Activated CD4-positive, alpha-beta T cell treated with anti-CD3 and anti-CD28 coated beads, Interleukin-2, amount 50 U/mL, for 24 hours (primary cell): ENCODE results near the gene KCND3.

Experiments
- DNase-seq, 2 donors: peaks; one replicate each; pipeline ENCODE4 v3.0.0-alpha.2; 2020; ENCODE audit warnings: low read depth in 1 of 2, low spot score in 1 of 2

Gene KCND3

DNA sequence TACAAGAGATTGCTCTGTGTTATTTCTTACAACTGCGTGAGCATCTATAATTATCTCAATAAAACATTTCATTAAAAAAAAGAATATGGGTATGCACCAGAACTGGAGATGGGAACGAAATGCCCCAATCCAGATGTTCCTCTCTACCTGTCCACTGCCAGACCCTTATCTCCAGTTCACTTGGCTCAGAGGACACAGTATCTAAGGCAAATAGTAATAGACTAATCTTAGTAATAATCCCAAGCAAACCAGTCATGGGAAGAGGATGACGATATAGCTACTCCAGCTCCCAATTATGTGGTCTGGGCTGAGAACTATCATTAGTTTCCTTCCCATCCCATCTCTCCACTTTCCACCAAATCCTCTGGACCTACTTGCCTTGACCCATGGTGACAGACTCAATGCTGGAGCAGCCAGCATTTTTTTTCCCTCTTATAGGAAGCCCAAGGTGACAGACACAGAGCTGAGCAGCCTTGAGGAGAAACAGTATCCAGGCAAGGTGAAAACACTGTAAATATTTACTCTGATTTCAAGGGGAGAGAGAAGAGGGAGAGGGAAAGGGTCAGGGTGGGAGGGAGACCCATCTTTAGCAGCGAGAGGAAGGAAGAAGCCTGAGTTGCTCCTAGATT, 205.1 kb downstream of the KCND3 start:
- no peak for DNase-seq

- DNase-seq: no peak
These were observed 209.9 kb downstream of the KCND3 start for GRCh38 chr1:111779546-111779945.

GRCh38 chr1:111778541-111779051, 210.9 kb downstream of the KCND3 start:
- DNase-seq: no peak

GRCh38 chr1:111778066-111778465, 211.4 kb downstream of the KCND3 start:
- DNase-seq: no peak

DNA sequence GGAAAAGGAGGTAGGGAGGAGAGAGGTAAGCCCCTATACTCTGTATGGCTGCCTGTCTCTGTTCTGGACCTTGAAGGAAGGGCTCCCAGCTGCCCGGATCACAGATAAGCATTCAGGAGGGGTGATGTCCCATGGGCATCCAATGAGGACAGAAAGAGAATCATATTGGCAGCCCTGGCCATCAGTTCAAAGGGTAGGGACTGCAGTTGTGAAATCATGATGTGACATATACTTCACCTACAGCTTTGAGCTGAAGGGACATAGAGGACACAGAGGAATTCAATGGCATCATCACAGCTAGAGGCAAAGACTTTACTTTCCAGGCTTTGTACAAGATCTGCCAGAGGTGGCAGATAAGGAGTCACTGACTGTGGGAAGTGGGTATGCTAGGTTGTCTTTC, 212.2 kb downstream of the KCND3 start:
- DNase-seq: no peak

GRCh38 chr1:111776861-111777260, 212.6 kb downstream of the KCND3 start:
- no peak for DNase-seq

DNA sequence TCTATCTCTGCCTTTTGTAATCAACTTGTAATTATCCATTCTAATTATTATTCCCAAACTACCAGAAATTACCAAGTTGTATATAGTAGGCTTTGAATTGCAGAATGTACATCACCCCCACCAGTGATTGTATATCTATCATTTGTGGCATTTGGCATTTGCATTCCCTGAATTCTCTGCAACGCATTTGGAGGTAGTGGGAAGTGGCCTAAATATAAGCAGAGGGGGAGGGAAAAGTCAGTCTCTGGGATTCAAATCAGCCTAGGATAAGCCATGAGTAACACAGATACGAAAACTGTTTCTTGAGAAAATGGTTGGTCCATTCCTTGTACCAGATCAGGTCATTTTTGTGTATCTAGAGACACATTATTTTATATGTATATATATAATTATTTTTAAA, 213.1 kb downstream of the KCND3 start:
- DNase-seq: no peak

- no peak for DNase-seq
These were observed 213.5 kb downstream of the KCND3 start for GRCh38 chr1:111775966-111776365.

- DNase-seq: no peak
These were observed 218.6 kb downstream of the KCND3 start for GRCh38 chr1:111770916-111771315.

DNA sequence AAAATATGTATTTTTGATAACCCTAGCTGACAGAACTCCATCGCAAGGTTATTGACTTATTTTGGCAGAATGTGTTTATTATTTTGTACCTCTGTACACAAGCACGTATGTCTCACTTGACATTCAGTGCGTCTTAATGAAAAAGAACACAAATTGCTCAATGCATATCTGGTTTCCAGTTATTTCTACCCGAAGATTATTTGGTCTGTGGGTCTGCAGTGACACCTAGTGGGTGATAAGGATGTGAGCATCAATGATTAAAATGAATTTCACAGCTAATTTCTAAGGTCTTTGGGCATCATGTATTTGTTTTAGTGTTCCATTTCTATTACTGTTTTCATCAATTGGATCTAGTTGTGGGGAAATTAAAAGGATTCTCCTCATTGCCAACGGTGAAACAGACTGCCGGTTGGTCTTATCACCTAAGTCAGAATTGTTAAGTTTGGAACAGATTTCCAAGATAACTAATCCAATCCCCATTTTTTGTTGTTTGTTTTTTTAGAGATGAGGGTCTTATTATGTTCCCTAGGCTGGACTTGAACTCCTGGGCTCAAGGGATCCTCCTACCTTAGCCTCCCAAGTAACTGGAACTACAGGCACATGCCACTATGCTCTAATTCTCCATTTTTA, 219.8 kb downstream of the KCND3 start:
- DNase-seq: peak in 1 of 2 donors; percentile 22

DNA sequence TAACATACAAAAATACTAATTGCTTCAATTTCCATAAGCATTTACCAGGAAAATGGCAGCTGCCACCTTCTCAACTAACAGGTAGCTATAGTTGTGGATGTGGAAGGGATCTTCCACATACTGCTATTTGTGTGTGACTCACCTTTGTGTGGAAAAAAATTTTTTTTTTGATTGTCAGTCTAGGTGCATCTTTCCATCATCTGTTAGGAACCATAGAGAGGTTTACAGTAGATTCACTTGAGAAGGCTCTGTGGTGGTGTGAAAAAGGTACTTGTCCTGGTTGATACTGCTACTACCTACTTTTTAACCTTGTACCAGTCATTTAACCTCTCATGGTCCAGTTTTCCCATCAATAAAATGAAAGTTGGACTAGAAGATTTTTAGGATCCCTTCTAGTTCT, 220.8 kb downstream of the KCND3 start:
- DNase-seq: no peak

DNA sequence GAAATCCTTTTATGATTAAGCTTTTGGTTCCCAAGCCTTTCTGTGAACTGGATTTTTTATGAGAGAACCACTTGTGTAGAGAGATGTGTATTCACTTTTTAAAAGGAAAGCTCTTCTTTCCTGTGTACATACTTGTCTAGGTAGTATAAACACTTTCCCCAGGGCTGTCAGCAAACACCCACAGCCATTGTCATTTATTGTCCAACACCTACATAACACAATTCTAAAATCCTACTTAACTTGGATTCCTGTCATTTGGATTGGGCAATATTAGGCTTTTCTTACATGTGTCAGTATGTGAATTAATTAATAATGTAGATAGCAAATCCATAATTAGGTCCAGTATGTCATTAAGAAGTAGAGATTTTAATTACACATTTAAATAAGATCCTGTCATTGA, 221.4 kb downstream of the KCND3 start:
- no peak for DNase-seq

GRCh38 chr1:111762332-111762731, 227.1 kb downstream of the KCND3 start:
- DNase-seq: no peak

DNA sequence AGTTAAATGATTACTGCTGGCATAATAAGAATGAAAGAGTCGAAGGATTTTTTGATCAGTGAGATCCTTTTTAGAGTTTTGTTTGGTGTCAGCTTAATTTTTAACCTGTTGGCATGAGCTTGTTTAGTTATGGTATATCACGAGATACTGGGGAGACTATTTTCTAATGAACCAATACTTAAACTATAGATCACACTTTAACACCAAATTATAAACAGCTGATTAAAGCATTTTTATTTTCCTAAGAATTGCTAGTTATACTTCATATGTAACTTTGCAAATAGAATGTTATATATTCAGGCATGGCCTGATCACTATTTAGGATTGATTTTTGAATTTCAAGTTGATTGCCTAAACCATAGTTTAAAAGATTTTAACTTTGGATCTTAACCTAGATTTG, 227.8 kb downstream of the KCND3 start:
- no peak for DNase-seq

- DNase-seq: no peak
These were observed 231.1 kb downstream of the KCND3 start for GRCh38 chr1:111758373-111758772.

DNA sequence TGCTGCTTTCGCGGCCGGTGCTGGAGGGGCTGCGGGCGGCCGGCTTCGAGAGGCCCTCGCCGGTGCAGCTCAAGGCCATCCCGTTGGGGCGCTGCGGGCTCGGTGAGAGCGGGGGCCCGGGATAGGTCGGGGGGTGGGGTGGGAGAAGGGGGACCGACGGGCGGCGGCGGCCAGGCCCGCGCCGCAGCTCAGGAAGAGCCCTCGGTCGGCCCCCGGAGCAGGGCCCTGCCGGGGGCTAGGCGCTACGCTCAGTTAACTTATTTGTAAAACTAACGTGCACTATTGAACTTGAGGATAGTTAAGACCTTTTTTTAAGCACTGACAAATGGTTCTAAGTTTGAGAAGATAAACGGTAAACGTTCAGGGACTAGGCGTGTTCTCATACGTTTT, 233.3 kb downstream of the KCND3 start:
- no peak for DNase-seq

DNA sequence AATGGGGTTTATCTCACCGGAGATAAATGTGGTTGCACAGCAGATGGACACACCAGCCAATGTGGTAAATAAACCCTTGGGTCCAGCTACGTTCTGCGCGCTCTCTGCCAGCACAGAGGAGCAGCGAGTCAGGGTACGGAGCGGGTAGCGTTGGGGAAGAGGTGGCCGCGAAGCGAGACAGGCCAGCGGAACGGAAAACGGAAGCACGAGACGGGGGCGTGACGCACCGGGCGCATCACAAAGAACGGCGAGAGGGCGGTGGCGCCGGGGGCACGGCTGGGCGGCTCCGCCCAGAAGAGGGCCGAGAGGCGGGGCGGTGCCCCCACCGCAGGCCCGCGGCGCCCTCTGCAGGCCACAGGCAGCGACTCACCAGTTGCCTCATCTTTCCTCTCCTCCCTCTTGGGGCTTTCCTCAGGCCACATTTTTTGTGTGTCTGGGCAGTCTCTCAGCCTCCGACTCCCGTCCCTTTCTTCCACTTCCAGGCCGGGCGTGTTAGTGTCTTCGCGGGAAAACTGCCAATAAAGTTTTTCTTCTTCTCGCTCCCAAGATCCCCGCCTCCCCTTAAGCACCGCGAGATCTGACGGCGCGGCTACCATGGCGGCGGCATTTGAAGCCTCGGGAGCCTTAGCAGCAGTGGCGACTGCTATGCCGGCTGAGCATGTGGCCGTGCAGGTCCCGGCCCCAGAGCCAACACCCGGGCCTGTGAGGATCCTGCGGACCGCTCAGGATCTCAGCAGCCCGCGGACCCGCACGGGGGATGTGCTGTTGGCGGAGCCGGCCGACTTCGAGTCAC, 233.9 kb downstream of the KCND3 start, which contains the start of gene DDX20:
TSS of gene DDX20 (plus strand) at position 571 of the 793 bp plus-strand sequence. CDS start at position 595, 24 bp downstream.
- DNase-seq: peak; percentile 84 to 86

GRCh38 chr1:111754984-111755330, 234.5 kb downstream of the KCND3 start:
- DNase-seq: no peak

DNA sequence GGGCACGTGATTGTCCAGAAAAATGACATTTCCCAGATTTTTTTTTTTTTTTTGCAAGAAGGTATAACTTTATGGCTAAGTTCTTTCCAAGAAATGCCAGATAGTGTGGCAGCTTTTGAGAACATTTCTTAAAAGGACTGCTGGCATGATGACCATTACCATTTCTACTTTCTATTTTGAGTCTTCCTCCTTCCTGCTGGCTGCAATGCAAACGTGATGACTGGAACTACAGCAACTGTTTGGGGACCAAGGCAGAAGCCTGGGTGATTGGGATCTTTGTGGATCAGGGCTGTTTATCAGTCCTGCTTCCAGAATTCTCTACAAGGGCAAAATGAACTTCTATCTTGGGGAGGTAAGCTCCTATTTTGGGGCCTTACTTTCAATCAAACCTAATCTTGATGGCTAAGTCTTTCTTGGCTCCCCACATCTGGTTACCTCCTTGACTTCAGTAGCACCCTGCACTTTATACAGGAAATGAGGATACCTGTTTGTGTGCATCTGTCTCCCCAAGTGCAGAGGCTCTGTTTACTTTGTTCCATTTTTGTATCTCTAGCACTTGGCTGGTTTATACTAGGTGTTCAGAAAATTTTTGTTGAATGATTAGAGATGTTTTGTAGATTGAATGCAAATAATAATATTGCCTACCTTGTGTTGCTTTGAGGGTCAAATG, 237.4 kb downstream of the KCND3 start:
- no peak for DNase-seq

- DNase-seq: no peak
These were observed 238.6 kb downstream of the KCND3 start for GRCh38 chr1:111750856-111751255.

DNA sequence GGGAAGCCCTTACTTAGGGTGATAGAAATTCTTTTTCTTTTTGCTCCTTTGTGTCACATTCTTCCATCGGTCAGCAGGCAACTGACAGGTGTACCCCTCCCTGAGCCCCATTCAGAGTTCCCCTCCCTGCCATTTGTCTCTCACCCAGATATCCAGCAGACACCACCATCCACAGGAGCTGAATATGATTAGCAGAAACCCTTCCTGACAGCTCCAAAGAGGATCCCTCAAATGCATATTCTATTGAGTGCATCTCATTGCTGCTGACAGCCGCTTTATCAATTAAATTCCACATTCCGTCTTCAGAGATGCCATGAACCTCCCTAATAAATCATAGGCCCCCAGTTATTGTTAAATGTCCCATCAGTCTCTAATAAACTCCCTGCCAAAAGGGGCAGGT, 239.8 kb downstream of the KCND3 start:
- no peak for DNase-seq

GRCh38 chr1:111747947-111748346, 241.5 kb downstream of the KCND3 start:
- no peak for DNase-seq
